ENCODE measurements around the gene CHCHD6.

CHCHD6 gene

GRCh38 chr3:126668450-126669401, 35.3 kb upstream of the CHCHD6 start:
- DNase-seq (ENCODE audit: low read depth): no peak

- DNase-seq (ENCODE audit: low read depth): no peak
Measured at GRCh38 chr3:126671521-126671920, 32.5 kb upstream of the CHCHD6 start.

GRCh38 chr3:126672340-126672739, 31.7 kb upstream of the CHCHD6 start:
- DNase-seq (ENCODE audit: low read depth): no peak

GRCh38 chr3:126672741-126673140, 31.3 kb upstream of the CHCHD6 start:
- no peak for DNase-seq (ENCODE audit: low read depth)

GRCh38 chr3:126676919-126677705, 26.9 kb upstream of the CHCHD6 start:
- no peak for DNase-seq (ENCODE audit: low read depth)

- DNase-seq (ENCODE audit: low read depth): no peak
Measured at GRCh38 chr3:126677862-126678503, 26.1 kb upstream of the CHCHD6 start.

- DNase-seq (ENCODE audit: low read depth): no peak
Measured at GRCh38 chr3:126678693-126679317, 25.2 kb upstream of the CHCHD6 start.

GRCh38 chr3:126679318-126679751, 24.7 kb upstream of the CHCHD6 start:
- DNase-seq (ENCODE audit: low read depth): peak; percentile 29

GRCh38 chr3:126679831-126680666, 24.0 kb upstream of the CHCHD6 start:
- no peak for DNase-seq (ENCODE audit: low read depth)

GRCh38 chr3:126680667-126681055, 23.4 kb upstream of the CHCHD6 start:
- DNase-seq (ENCODE audit: low read depth): no peak

GRCh38 chr3:126682009-126682408, 22.0 kb upstream of the CHCHD6 start:
- no peak for DNase-seq (ENCODE audit: low read depth)

GRCh38 chr3:126683069-126683468, 21.0 kb upstream of the CHCHD6 start:
- no peak for DNase-seq (ENCODE audit: low read depth)

- no peak for DNase-seq (ENCODE audit: low read depth)
Measured at GRCh38 chr3:126684218-126684751, 19.8 kb upstream of the CHCHD6 start.

- no peak for DNase-seq (ENCODE audit: low read depth)
Measured at GRCh38 chr3:126685021-126685420, 19.0 kb upstream of the CHCHD6 start.

GRCh38 chr3:126685493-126685892, 18.5 kb upstream of the CHCHD6 start:
- DNase-seq (ENCODE audit: low read depth): no peak

GRCh38 chr3:126691765-126692164, 12.3 kb upstream of the CHCHD6 start:
- DNase-seq (ENCODE audit: low read depth): no peak

- DNase-seq (ENCODE audit: low read depth): no peak
Measured at GRCh38 chr3:126692858-126693257, 11.2 kb upstream of the CHCHD6 start.

GRCh38 chr3:126693921-126694320, 10.1 kb upstream of the CHCHD6 start:
- no peak for DNase-seq (ENCODE audit: low read depth)

- DNase-seq (ENCODE audit: low read depth): no peak
Measured at GRCh38 chr3:126696701-126697267, 7.3 kb upstream of the CHCHD6 start.

- DNase-seq (ENCODE audit: low read depth): no peak
Measured at GRCh38 chr3:126699011-126699410, 5.0 kb upstream of the CHCHD6 start.
